Daoy (cell line): ENCODE measurements around the gene SDR42E2. TPM values are rescaled to one million over a fixed set of nuclear protein-coding genes. Genes with fewer than 3 reads are reported as not detected.
"Not testable (repeated sequence)": the region's sequence is repeated elsewhere in the genome, so short reads cannot be mapped to it uniquely, and the experiment has no call there.

Experiments used
- DNase-seq: peaks from one replicate; pipeline ENCODE4 v3.0.0-alpha.2; 2015; ENCODE audit warnings: low read depth
- total RNA-seq: library from RNA; depleted of rRNA; stranded (reverse); fragments of >200 nt; shearing (Covaris generic); gene quantifications from 2 replicates; pipeline ENCODE4 v1.2.3, GENCODE V29; 2014

SDR42E2 gene
- total RNA-seq, 1 experiment from 2014 or later: not detected

DNA sequence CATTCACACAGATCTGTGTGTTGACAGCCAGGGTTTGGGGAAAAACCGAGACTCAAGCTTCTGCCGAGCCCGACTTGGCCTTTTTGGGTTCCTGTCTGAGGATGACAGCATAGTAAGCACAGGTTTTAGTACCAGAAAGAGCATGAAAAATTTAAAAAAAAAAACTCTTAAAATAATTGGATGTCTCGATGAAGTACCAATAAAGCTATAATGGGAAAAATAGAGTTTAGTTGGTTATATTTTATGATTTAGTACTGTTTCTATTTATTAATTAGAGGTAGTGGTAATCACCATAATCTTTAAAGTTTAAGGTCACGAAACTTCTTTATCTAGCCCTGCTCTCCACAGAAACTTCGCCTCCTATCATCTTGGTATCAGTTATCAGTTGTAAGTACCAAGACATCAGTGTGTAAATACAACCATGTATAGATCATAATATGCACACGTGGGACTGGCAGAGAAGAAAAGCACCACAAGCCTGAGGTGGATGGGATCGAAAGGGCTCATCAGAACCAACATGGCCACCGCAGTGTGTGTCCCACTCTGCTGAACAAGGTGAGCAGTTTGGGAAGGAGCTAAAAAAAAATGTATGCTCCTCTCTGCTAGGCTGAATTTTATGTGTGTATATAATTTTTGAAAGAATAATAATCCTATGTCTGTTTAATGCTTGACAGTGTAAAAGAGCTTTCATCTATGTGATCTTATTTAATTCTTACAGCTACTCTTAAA, 29.4 kb downstream of the SDR42E2 start:
- DNase-seq: peak; percentile 27

DNA sequence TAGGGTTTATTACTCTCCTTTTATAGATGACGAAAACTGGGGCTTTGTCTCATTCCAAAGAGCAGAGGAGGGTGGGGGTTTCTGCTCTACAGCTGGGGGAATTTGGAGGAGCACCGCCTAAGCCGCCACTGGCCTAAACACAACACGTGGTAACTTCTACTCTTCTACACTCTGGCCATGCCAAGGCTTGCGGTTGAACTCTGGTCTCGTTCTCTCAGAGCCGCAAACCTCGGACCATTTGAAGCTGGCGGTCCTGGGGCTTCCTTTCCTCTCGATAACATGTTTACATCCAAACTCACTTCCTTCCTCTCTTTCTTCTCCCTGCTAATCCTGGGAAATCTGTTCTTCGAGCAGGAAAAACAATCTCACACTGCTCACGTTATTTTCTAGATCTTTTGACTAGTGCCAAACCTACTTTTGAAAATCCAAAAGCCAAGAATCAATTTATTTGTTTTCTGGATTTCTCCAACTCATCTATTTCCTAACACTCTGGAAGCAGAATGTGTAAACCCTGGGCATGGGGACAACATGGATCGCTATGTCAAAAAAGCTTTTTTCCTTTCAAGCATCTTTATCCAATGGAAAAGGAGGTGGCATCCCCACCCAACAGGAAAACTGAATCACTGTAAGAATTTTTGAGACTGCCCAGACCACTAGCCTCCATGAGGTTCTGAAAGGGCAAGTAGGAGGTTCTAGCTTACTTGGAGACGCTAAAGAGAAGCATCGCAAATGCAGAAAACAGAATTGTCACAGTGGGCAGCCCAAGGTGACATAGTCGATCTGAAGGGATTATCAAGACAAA, 30.2 kb downstream of the SDR42E2 start:
- peak; percentile 88 for DNase-seq

DNA sequence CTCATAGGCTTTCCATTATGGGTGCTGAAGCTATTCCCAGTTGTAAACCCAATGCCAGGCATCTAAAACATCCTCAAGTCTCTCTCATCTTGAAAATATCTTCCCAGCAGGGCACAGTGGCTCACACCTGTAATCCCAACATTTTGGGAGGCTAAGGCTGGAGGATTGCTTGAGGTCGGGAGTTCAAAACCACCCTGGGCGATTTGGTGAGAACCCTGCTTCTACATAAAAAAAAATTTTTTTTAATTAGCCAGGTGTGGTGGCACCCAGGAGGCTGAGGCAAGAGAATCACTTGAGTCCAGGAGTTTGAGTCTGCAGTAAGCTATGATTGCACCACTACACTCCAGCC, 30.7 kb downstream of the SDR42E2 start:
- no peak for DNase-seq

DNA sequence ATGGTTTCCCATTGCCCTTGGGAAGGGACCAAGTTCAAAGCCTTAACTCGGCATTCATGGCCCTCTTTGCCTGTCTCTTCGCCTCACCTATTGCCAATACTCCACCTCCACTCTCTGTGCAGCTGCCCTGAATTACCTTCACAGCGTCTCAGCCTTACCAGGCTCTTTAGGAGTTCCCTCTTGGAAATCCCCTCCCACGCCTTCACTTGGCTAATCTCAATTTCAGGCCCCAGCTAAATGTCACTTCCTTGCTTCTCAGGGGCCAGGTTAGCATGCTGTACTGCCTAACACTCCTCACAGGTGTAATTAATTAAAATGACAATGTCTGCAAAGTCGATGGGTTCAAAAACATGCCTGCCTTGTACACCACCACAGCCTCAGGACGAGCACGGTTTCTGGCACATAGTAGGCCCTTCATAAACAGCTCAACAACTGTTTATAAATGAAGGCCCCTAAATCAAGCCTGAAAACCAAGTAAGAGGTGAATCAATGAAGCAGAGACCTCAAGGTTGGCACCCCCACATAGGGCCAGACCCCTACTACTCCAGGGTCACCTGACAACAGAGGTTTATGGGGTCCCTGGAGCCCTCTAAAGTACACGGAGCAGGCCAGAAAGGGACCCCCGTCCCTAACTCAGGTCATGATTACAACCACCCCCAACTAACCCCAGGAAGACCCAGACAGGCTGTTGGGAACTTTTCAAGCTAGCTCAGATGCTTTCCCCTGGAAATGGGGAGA, 32.6 kb downstream of the SDR42E2 start:
- DNase-seq: no peak

DNA sequence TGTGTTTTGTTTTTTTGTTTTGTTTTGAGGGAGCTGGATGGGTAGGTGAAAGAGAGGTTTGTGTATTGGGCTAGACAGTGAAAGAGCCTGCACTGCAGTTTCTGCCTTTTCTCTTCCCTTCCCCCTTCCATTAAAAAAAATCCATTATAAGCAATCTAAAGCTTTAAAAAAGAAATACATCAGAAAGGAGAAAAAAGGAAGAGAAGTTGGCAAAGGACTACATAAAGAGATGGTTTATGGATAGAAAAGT, 33.1 kb downstream of the SDR42E2 start:
- no peak for DNase-seq

DNA sequence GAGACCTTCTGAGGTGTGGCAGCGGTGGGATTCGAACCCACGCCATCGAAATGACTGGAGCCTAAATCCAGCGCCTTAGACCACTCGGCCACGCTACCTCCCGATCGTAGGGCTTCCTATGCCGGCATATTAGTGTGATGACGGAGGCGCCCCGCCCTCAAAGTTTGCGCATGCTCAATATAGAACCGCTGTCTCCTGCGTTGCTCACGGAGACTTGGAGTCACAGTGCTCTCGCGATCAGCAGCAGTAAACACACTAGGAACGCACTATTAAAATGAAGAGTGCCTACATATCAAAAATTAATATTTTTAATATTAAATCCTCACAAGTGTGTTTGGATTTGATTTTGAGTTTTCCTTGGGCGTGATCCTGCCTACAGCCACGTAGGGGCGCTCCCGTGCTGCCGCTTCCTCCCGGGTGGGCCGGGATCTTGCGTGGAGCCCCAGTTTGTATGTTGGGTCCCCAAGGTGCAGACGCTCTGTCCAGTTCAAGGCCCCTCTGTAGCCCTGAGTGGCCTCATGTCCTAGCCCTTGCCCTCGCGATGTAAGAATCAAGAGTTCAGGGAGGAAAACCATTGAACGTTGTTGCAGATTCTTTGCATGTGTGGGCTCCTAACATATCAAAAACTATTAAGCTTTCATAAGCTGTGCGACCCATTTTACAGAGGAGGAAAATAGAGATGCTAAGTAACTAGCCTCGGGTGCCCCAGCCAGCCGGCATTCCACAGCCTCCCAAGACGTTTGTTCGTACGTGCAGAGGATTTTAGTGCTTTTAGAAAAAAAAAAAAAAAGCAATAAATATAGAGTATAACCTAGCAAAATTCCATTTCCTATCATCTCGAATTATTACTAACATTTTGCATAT, 33.6 kb downstream of the SDR42E2 start:
- peak; percentile 86 for DNase-seq

DNA sequence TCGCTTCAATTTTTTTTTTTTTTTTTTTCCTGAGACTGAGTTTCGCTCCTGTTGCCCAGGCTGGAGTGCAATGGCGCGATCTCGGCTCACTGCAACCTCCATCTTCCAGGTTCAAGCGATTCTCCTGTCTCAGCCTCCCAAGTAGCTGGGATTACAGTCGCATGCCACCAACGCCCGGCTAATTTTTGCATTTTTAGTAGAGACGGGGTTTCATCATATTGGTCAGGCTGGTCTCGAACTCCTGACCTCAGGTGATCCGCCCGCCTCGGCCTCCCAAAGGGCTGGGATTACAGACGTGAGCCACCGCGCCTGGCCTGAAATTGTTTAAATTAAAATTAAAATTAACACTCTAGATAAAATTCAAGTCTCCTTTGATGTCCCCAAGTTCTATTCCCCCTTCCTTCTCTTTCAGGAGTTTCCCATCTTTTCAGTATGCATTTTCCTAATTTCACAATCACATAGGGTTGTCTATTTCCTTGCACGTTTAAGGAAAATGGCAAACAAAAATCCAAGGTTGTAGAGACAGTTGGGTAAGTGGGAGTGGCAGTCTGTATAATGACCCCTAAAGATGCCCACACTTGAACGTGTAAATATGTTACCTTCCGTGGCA, 34.4 kb downstream of the SDR42E2 start:
- not testable (repeated sequence) for DNase-seq

DNA sequence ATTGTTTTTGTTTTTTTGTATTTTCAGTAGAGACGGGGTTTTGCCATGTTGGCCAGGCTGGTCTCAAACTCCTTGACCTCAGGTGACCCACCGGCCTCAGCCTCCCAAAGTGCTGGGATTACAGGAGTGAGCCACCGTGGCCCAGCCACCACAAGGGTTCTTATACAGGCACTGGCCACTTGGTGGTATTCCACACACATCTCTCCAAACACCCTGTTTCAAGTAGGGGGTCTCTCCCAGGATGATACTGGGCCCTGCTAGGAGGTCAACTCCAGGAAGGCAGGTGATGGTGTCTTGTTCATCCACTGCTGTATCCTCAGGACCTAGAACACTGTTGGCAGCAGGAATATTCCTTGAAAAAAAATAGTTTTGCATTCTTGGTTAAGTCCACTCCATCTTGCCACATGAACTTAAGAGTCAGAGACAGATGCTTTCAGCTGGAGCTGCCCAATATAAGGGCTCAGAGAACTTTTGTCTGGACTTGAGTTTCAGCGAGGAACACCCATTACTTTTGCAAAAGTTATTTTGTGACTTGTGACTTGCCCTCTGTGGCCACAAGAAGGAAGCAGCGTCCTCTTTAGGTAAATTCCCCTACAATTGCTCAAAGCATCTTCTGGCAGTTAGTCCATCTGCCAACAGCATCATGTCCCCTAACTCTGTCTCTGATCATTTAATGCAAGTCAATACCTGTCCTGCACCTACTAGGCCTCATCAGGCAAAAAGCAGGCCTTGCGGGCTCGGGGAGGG, 36.4 kb downstream of the SDR42E2 start:
- DNase-seq: no peak

DNA sequence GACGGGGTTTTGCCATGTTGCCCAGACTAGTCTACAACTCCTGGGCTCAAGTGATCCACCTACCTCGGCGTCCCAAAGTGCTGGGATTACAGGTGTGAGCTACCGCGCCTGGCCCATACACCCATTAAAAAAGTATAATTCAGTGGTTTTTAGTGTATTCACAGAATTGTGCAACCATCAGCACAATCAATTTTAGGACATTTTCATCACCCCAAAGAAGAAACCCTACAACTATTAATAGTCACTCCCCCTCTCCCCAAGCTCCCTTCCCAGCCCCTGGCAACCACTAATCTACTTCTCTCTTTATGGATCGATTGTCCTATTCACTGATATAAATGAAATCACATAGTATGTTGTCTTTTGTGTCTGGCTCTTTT, 39.9 kb downstream of the SDR42E2 start:
- DNase-seq: no peak

DNA sequence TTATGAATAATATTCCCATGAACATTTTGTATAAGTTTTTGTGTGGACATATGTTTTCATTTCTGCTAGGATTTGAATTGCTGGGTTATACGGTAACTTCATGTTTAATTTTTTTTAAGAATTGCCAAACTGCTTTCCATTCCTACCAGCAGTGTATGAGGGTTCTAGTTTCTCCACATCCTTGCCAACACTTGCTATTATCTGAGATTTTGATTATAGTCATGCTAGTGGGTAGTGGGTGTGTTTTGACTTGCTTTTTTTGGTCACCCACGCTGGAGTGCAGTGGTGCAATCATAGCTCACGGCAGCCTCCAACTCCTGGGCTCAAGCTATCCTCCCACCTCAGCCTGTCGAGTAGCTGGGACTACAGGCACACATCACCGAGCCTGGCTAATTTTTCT, 40.8 kb downstream of the SDR42E2 start:
- no peak for DNase-seq

DNA sequence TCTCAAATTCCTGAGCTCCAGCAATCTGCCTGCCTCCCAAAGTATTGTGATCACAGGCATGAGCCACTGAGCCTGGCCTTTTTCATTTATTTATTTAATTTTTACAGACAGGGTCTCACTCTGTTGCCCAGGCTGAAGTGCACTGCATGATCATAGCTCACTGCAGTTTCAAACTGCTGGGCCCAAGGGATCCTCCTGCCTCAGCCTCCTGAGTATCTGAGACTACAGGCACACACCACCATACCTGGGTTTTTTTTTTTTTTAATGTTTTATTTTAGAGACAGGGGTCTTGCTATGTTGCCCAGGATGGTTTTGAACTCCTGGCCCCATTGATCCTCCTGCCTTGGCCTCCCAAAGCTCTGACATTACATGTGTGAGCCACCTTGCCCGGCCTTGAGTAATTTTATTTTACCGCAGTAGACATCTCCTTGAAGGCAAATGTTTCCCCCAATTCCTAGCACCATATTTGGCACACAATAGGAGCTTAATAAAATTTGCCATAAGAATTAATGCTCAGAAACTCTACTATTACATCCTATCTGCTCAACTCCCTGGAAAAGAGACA, 41.9 kb downstream of the SDR42E2 start:
- DNase-seq: no peak

DNA sequence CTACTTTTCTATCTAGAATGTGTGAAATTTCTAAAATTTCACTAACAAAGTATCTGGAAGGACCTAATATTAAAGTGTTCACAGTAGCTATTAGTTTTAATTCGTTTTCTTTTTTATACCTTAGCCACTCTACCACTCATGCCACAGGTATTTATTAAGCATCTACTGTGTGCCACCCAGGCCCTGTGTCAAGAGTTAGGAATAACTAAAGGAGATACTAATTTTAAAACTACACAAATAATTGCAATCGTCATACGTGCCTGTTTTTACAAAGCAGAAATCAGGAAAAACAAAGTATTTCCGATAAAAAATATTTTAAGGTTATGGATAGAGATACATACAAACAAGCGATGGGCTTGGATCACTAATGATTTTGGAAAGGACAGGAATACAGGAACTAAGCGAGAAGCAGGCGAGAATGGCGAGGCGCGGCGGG, 43.3 kb downstream of the SDR42E2 start:
- DNase-seq: no peak

DNA sequence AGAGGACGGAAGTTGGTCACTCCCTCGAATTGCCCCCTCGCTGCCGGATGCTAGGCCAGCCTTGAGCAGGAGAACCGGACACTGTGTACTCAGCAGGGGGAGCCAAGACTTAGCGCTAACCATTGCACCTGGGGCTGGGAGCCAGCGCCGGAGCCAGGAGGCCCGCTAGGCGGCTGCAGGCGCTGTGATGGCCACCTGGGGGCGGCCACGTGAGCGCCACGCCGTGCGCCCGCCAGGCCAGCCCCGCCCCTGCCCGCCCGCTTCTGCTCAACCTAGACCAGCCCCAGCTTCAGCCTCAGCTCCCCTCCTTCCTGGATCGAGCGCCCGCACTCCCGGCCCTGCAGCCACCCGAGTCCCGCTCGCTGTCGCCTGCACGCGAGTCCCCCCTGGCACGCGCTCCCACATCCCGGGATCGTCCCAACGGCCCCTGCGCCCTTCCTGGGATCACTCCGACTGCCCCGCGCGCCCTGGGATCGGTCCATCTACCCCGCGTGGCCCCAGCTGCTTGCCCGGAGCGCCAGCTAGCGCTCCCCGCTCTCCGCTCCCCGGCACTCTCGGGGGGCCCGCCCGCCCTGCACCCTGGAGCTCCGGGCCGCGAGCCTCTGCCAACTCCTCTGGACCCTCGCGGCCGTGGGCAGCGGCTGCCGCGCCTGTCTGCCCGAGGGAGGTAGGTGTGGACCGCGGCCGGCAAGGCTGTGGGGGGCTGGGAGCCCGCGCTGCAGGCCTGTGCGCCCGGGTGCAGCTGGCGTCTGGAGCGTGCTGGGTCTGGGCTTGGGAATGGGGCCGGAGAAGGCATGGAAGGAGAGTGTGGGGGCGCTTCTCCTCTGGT, 43.9 kb downstream of the SDR42E2 start, which contains the start of gene EEF2K:
Gene EEF2K, plus strand, starts transcription at position 266 of the 829 bp plus-strand sequence. CDS start 19,452 bp downstream, outside the sequence.
- peak; percentile 95 for DNase-seq

DNA sequence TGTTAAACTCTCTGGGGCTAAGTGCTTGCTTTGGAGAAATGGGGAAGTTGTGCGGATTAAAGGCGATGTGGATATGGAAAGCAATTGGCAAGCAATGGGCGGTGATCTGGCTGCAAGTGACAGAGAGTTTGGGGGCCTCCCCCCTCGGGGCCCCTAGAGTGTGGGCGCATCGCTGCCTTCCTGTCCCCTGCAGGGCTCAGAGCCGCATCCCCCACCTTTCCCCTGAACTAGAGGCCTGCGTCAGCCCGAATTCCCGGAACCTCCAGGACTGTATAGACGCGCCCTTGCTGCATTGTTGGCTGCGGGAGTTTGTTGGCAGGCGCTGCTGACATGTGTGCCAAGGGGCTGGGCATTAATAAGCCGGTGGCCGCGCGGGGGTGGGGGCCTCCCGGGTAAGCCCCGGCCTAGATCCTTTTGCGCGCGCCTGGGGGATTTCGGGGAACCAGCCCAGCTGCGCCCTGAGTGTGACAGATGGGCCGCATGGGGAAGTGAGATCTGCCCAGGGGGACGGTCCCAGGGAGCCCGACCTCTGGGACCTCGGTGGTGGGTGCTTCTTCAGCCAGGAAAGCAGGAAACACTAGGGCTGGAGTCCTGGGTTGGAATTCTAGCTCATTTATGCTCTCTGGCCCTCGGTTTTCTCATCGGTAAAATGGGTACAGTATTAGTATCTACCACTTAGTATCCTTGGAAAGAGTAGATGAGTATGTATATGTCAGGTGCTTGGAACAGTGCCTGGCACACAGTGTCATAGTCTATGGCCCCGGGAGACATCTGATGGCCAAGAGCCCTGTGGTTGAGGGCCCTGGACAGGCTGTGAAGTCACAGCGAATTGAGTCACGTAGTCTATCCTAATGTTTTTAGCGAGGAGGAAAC, 44.8 kb downstream of the SDR42E2 start:
- DNase-seq: peak; percentile 62

DNA sequence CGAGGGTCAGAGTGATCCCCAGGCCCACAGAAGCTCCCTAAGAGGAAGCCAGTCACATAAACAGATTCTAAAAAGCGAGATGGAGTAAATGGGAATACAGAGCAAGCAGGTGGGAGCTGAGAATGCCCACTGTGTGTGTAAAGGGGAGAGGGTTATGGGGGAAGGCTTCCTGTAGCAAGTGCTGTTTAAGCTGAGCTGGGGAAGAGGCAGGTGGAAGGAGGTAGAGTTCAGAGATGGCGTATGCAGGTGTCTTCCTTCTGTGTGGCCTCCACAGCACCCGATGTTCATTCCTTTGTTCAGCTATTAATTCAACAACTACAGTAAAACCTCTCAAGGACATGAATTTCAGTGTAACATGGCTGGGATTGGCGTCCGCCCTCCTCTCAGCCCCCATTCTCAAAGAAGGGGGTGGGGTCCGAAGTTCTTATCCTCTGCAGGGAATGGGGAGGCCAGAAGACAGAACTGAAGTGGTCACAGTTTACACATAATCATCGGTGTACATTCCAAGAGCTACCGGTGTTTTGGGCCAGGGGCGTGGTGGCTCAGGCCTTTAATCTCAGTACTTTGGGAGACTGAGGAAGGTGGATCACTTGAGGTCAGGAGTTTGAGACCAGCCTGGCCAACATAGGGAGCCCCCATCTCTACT, 45.5 kb downstream of the SDR42E2 start:
- DNase-seq: no peak

DNA sequence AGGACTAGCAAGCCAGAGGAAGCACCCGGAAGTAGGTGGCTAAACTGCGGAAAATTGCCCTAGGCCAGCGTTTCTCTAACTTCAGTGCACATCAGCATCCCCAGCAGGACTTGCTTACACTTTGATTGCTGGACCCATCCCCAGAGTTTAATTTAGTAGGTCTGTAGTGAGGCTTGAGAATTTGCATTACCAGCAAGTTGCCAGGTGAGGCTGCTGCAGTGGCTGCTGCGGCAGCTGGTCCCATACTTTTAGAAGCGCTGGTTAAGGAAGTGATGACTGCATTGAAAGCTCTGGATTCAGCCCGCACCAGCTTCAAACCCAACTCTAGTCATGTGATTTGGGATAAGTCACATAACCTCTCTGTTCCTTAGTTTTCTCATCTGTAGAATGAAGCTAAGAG, 48.0 kb downstream of the SDR42E2 start:
- no peak for DNase-seq

DNA sequence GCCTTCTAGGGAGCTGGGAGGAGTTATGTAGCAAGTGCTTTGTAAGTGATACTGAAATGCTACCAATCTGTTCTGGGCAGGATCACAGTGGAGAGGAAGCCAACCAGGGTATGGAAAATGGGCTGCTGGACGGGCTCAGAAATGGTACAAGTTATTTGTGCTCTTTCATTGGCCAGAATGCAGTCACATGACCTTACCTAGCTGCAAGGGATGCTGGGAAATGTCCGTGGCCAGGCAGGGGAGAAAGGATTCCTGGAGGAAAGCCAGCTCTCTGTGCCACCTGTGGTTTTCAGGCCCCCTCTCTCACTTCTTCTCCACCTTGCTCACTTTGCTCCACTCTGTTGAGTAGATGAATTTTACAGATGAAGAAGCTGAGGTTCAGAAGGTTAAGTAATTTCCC, 48.5 kb downstream of the SDR42E2 start:
- DNase-seq: no peak

DNA sequence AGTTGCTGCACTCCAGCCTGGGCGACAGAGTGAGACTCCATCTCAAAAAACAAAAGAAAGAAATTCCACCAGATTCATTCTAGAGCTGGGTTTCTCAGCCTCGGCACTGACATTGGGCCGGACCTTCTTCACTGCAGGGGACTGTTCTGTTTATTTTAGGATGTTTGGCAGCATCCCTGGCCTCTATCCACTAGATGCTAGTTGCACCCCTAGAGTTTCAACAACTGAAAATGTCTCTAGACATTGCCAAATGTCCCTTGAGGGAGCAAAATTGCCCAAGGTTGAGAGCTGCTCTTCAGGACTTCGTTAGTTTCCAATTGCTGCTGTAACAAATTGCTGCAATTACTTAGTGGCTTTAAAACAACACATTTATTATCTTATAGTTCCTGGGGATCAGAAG, 50.9 kb downstream of the SDR42E2 start:
- DNase-seq: no peak
